ENCODE results near the gene KCNH8. TPM values are rescaled to one million over a fixed set of nuclear protein-coding genes. Genes with fewer than 3 reads are reported as not detected.
"Not testable (repeated sequence)": the region's sequence is repeated elsewhere in the genome, so short reads cannot be mapped to it uniquely, and the experiment has no call there.

Gene KCNH8
- total RNA-seq, 2 donors from 2014 or later = not detected

- DNase-seq (ENCODE audit: low spot score in 2 of 2) (no peak), ATAC-seq (no peak)
- Mint-ChIP-seq H3K27ac (no peak overlapping the region), H3K36me3 (no peaks in the 10 kb centered on the region), H3K9me3 (no peaks in the 10 kb centered on the region)
Measured at GRCh38 chr3:19221081-19221480, 72.8 kb downstream of the KCNH8 start.

GRCh38 chr3:19226479-19226878 is 78.2 kb downstream of the KCNH8 start:
- no peaks in the 10 kb centered on the region for H3K9me3 Mint-ChIP-seq
- no peak overlapping the region for H3K27ac Mint-ChIP-seq
- DNase-seq (ENCODE audit: low spot score in 2 of 2) (no peak), ATAC-seq (no peak)
- no peaks in the 10 kb centered on the region for H3K36me3 Mint-ChIP-seq

GRCh38 chr3:19228167-19228566 is 79.9 kb downstream of the KCNH8 start:
- H3K27ac Mint-ChIP-seq = no peak overlapping the region
- no peaks in the 10 kb centered on the region for H3K9me3 Mint-ChIP-seq
- ATAC-seq (no peak), DNase-seq (ENCODE audit: low spot score in 2 of 2) (no peak)
- H3K36me3 Mint-ChIP-seq = no peaks in the 10 kb centered on the region

GRCh38 chr3:19229086-19229485 is 80.8 kb downstream of the KCNH8 start:
- Mint-ChIP-seq H3K36me3 (no peaks in the 10 kb centered on the region), H3K9me3 (no peaks in the 10 kb centered on the region), H3K27ac (no peak overlapping the region)
- ATAC-seq (no peak), DNase-seq (ENCODE audit: low spot score in 2 of 2) (no peak)

GRCh38 chr3:19229881-19230280 is 81.6 kb downstream of the KCNH8 start:
- H3K36me3 Mint-ChIP-seq; ATAC-seq; H3K9me3 Mint-ChIP-seq; H3K27ac Mint-ChIP-seq; DNase-seq (ENCODE audit: low spot score in 2 of 2): not testable (repeated sequence)

- Mint-ChIP-seq H3K27ac (no peak overlapping the region), H3K36me3 (no peaks in the 10 kb centered on the region), H3K9me3 (no peaks in the 10 kb centered on the region)
- DNase-seq (ENCODE audit: low spot score in 2 of 2) = no peak
- no peak for ATAC-seq
Measured at GRCh38 chr3:19231792-19232461, 83.6 kb downstream of the KCNH8 start.

- Mint-ChIP-seq H3K27ac (no peak overlapping the region), H3K36me3 (no peaks in the 10 kb centered on the region), H3K9me3 (no peaks in the 10 kb centered on the region)
- DNase-seq (ENCODE audit: low spot score in 2 of 2) = no peak
- ATAC-seq = no peak
Measured at GRCh38 chr3:19232566-19232965, 84.3 kb downstream of the KCNH8 start.

GRCh38 chr3:19233882-19234784 is 85.8 kb downstream of the KCNH8 start:
- peak overlapping the region in 1 of 2 donors; percentile 79 for H3K27ac Mint-ChIP-seq
- not testable (repeated sequence) for H3K9me3 Mint-ChIP-seq; H3K36me3 Mint-ChIP-seq; ATAC-seq; DNase-seq (ENCODE audit: low spot score in 2 of 2)

GRCh38 chr3:19248143-19248542 is 99.8 kb downstream of the KCNH8 start:
- no peaks in the 10 kb centered on the region for H3K36me3 Mint-ChIP-seq
- H3K27ac Mint-ChIP-seq = no peak overlapping the region
- H3K9me3 Mint-ChIP-seq = peaks cover 5% of the 10 kb centered on the region in 2 donors
- no peak for DNase-seq (ENCODE audit: low spot score in 2 of 2)
- no peak for ATAC-seq

- Mint-ChIP-seq H3K27ac (no peak overlapping the region), H3K36me3 (no peaks in the 10 kb centered on the region), H3K9me3 (peaks cover 5% of the 10 kb centered on the region in 2 donors)
- DNase-seq (ENCODE audit: low spot score in 2 of 2) (no peak), ATAC-seq (no peak)
Measured at GRCh38 chr3:19248767-19249166, 100.5 kb downstream of the KCNH8 start.

GRCh38 chr3:19250959-19251610 is 102.8 kb downstream of the KCNH8 start:
- DNase-seq (ENCODE audit: low spot score in 2 of 2) = no peak
- no peak overlapping the region for H3K27ac Mint-ChIP-seq

GRCh38 chr3:19254189-19254588 is 105.9 kb downstream of the KCNH8 start:
- DNase-seq (ENCODE audit: low spot score in 2 of 2) (no peak), ATAC-seq (no peak)
- H3K27ac Mint-ChIP-seq = no peak overlapping the region
- no peaks in the 10 kb centered on the region for H3K9me3 Mint-ChIP-seq
- H3K36me3 Mint-ChIP-seq = no peaks in the 10 kb centered on the region

More at GRCh38 chr3:19250959-19251610, 102.8 kb downstream of the KCNH8 start:
- no peaks in the 10 kb centered on the region for H3K36me3 Mint-ChIP-seq
- ATAC-seq = no peak
- H3K9me3 Mint-ChIP-seq = no peaks in the 10 kb centered on the region

- Mint-ChIP-seq H3K27ac (no peak overlapping the region), H3K36me3 (no peaks in the 10 kb centered on the region), H3K9me3 (no peaks in the 10 kb centered on the region)
- no peak for DNase-seq (ENCODE audit: low spot score in 2 of 2)
- no peak for ATAC-seq
Measured at GRCh38 chr3:19254784-19255338, 106.6 kb downstream of the KCNH8 start.

GRCh38 chr3:19256313-19256712 is 108.0 kb downstream of the KCNH8 start:
- no peaks in the 10 kb centered on the region for H3K36me3 Mint-ChIP-seq
- H3K27ac Mint-ChIP-seq = no peak overlapping the region
- no peak for DNase-seq (ENCODE audit: low spot score in 2 of 2)
- H3K9me3 Mint-ChIP-seq = no peaks in the 10 kb centered on the region
- no peak for ATAC-seq

GRCh38 chr3:19263606-19264005 is 115.3 kb downstream of the KCNH8 start:
- ATAC-seq (no peak), DNase-seq (ENCODE audit: low spot score in 2 of 2) (no peak)
- no peak overlapping the region for H3K27ac Mint-ChIP-seq
- no peaks in the 10 kb centered on the region for H3K9me3 Mint-ChIP-seq
- no peaks in the 10 kb centered on the region for H3K36me3 Mint-ChIP-seq

- ATAC-seq (no peak), DNase-seq (ENCODE audit: low spot score in 2 of 2) (no peak)
- no peaks in the 10 kb centered on the region for H3K9me3 Mint-ChIP-seq
- H3K36me3 Mint-ChIP-seq = no peaks in the 10 kb centered on the region
- H3K27ac Mint-ChIP-seq = no peak overlapping the region
Measured at GRCh38 chr3:19264424-19264823, 116.1 kb downstream of the KCNH8 start.

- DNase-seq (ENCODE audit: low spot score in 2 of 2) = no peak
- no peak for ATAC-seq
- H3K36me3 Mint-ChIP-seq = no peaks in the 10 kb centered on the region
- no peak overlapping the region for H3K27ac Mint-ChIP-seq
- H3K9me3 Mint-ChIP-seq = no peaks in the 10 kb centered on the region
Measured at GRCh38 chr3:19267040-19267439, 118.7 kb downstream of the KCNH8 start.

All from activated naive CD4-positive, alpha-beta T cell treated with anti-CD3 and anti-CD28 coated beads, Interleukin-2, amount 50 U/mL, for 72 hours (primary cell).